HG03571 (cell line): Measurements from ENCODE around the gene LRRC63.
"Not testable (repeated sequence)": the region's sequence is repeated elsewhere in the genome, so short reads cannot be mapped to it uniquely, and the experiment has no call there.

Experiments used
- ATAC-seq: cut with Tn5 transposase; IDR thresholded peaks from one replicate; pipeline ENCODE4 v1.9.1; 2021; ENCODE audit not compliant: unreplicated experiment

LRRC63 gene

GRCh38 chr13:46181840-46182490, 29.8 kb upstream of the LRRC63 start, which contains the start of gene LCP1:
Gene LCP1 (minus strand): TSS chr13:46182177. CDS start chr13:46159662, 22,515 bp downstream.
- peak; percentile 64 for ATAC-seq

GRCh38 chr13:46182491-46182877, 29.2 kb upstream of the LRRC63 start:
- no peak for ATAC-seq

GRCh38 chr13:46183018-46183946, 28.4 kb upstream of the LRRC63 start:
- no peak for ATAC-seq

- ATAC-seq = peak; percentile 36
These were observed 27.4 kb upstream of the LRRC63 start for GRCh38 chr13:46184277-46184699.

GRCh38 chr13:46185634-46186033, 26.1 kb upstream of the LRRC63 start:
- no peak for ATAC-seq

- no peak for ATAC-seq
These were observed 19.3 kb upstream of the LRRC63 start for GRCh38 chr13:46192412-46192811.

GRCh38 chr13:46195016-46195415, 16.7 kb upstream of the LRRC63 start:
- no peak for ATAC-seq

- ATAC-seq = no peak
These were observed 14.3 kb upstream of the LRRC63 start for GRCh38 chr13:46197299-46198048.

- no peak for ATAC-seq
These were observed 13.0 kb upstream of the LRRC63 start for GRCh38 chr13:46198696-46199193.

- no peak for ATAC-seq
These were observed 9.4 kb upstream of the LRRC63 start for GRCh38 chr13:46202188-46202795.

GRCh38 chr13:46202966-46203365, 8.8 kb upstream of the LRRC63 start:
- no peak for ATAC-seq

- no peak for ATAC-seq
These were observed 5.6 kb upstream of the LRRC63 start for GRCh38 chr13:46206143-46206542.

GRCh38 chr13:46207828-46208227, 3.9 kb upstream of the LRRC63 start:
- no peak for ATAC-seq

- no peak for ATAC-seq
These were observed 1.2 kb upstream of the LRRC63 start for GRCh38 chr13:46210362-46211083.

GRCh38 chr13:46211116-46211482, 629 bp upstream of the LRRC63 start:
- ATAC-seq = no peak

- no peak for ATAC-seq
These were observed 1.5 kb downstream of the LRRC63 start for GRCh38 chr13:46213242-46213641.

GRCh38 chr13:46214741-46215140, 3.0 kb downstream of the LRRC63 start:
- ATAC-seq = not testable (repeated sequence)

GRCh38 chr13:46220234-46220633, 8.5 kb downstream of the LRRC63 start:
- ATAC-seq = not testable (repeated sequence)

- no peak for ATAC-seq
These were observed 17.5 kb downstream of the LRRC63 start for GRCh38 chr13:46229251-46229650.

- ATAC-seq = no peak
These were observed 20.6 kb downstream of the LRRC63 start for GRCh38 chr13:46232281-46232680.
